Pons (tissue), 1 donor: ENCODE measurements around the gene TIFAB.

Experiments
- DNase-seq: peaks from one replicate; pipeline ENCODE4 v3.0.0-alpha.2; 2016; ENCODE audit warnings: low spot score

The TIFAB gene

GRCh38 chr5:135425641-135426040, 26.5 kb downstream of the TIFAB start:
- no peak for DNase-seq

- DNase-seq = no peak
Observed at GRCh38 chr5:135423846-135424168, 28.3 kb downstream of the TIFAB start.

GRCh38 chr5:135423146-135423845, 28.9 kb downstream of the TIFAB start:
- DNase-seq = no peak

- DNase-seq = no peak
Observed at GRCh38 chr5:135422419-135422818, 29.7 kb downstream of the TIFAB start.

GRCh38 chr5:135417083-135417482, 35.1 kb downstream of the TIFAB start:
- no peak for DNase-seq

- DNase-seq = no peak
Observed at GRCh38 chr5:135405082-135405481, 47.1 kb downstream of the TIFAB start.

- no peak for DNase-seq
Observed at GRCh38 chr5:135402031-135402430, 50.1 kb downstream of the TIFAB start.

GRCh38 chr5:135400866-135401265, 51.3 kb downstream of the TIFAB start:
- DNase-seq = peak; percentile 60

GRCh38 chr5:135399794-135400542, 52.2 kb downstream of the TIFAB start:
- DNase-seq = no peak

- peak; percentile 72 for DNase-seq
Observed at GRCh38 chr5:135398855-135399793, 53.0 kb downstream of the TIFAB start, which contains the start of gene MACROH2A1. MACROH2A1 (minus strand) TSS chr5:135399231; CDS start chr5:135389093, 10,138 bp downstream.

GRCh38 chr5:135398160-135398854, 53.8 kb downstream of the TIFAB start:
- no peak for DNase-seq
